Measurements from ENCODE around the gene NELL1.

NELL1 gene

DNA sequence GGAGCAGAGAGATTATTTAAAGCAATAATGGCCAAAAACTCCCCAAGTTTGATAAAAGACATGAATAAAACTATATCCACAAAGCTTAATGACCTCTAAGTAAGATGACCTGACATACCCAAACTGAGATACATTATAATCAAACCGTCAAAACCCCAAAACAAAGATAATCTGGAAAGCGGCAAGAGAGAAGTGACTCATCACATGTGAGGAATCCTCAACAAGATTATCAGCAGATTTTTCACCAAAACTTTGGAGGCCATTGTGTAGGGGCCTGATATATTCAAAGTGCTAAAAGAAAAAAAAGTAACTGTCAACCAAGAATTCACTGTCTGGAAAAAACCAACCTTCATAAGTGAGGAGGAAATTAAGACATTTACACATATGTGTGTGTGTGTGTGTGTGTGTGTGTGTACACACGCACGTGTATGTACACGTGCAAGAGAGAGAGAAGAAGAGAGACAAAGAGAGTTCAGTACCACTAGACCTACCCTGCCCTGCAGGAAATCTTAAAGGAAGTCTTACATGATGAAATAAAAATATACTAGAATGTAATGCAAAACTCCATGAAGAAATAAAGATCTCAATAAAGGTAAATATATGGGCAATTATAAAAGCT is 752.4 kb downstream of the NELL1 start:
- DNase-seq (ENCODE audit: low read depth) = no peak

DNA sequence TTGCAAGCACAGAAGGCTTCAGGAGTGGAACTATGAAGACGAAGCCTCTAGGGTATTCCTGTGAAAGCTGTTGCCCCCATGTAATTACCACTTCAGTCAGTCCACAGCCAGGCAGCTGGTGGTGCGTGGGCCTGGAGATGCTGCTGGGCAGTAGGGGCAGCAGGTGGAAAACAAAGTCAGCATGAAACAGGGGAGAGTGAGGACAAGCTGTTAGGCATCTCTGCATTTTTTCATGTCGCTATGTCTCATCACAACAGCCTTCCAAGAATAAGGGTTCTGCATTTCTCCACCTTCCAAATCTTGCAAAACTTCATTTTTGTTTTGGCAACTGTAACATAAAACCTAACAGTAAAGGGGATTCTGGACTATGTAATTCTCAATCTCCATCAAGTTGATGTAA is 757.5 kb downstream of the NELL1 start:
- no peak for DNase-seq (ENCODE audit: low read depth)

DNA sequence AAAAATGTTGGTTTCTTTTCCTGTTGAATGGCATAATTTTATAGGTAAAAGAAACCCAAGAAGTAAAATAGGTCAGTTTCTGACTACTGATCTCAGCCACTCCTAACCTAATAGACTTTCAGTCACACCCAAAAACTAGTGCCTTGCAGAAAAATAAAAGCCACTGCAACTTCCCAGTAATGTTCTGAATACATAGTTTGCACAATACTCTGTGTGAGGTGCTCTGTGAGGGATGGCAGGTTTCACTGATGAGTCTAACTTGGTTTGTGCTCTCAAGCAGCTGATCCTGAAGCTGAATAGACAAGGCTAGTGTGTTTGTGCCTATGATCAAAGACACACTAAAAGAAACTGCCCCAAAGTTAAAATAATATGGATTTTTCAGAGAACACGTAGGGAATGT is 758.3 kb downstream of the NELL1 start:
- no peak for DNase-seq (ENCODE audit: low read depth)

DNA sequence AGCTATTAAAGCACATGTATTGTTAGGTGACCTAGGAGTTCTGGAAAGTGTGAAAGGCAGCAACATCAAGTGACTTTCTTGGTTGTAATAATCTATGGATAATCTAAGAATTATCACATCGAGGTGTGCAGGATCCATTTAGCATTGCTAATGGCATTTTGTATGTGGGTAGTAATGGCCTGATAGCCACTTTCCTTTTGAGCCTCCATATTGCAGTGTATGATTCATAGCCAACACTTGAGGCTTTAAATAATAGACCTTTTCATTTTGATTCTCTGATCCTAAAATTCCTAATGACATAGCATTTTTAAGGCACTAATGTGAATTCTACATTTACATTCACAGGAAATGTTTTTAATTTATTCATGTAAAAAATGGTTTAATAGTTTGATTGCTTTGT is 759.4 kb downstream of the NELL1 start:
- DNase-seq (ENCODE audit: low read depth) = no peak

DNA sequence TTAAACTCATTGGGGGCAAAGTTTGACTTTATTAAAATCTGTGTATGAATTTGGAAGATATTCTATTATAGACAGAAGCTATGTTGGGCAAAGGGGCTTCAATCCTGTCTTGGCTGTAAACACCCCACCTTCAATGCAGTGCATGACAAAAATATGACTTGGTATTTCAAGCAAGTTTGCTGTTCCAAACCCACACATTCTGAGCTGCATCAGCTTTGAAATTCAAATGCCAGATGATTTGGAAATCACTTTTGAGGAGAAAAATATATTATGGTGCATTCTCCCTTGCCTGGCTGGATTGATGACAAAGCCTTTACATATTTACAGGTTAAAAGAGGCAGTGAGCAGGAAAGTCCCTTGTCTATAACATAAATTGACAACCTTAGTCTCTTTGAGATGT is 760.0 kb downstream of the NELL1 start:
- DNase-seq (ENCODE audit: low read depth) = no peak

DNA sequence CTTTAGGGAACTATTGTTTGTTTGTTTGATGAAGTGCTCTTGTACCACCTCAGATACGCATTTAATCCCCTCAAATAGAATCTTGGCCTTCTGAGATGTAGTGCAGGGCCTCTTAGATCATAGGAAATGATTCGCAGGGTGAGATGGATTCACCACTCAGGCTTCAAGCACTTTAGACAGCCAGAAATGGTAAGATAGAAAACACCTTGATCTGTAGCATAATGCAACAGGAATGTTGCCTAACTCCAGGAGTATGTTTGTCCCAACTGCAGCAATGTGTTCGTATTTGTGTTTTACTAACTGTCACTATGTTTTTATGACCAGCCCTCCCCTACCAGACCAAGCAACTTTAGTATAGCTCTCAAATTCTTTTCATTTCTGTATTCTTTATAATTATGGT is 761.2 kb downstream of the NELL1 start:
- DNase-seq (ENCODE audit: low read depth) = no peak

DNA sequence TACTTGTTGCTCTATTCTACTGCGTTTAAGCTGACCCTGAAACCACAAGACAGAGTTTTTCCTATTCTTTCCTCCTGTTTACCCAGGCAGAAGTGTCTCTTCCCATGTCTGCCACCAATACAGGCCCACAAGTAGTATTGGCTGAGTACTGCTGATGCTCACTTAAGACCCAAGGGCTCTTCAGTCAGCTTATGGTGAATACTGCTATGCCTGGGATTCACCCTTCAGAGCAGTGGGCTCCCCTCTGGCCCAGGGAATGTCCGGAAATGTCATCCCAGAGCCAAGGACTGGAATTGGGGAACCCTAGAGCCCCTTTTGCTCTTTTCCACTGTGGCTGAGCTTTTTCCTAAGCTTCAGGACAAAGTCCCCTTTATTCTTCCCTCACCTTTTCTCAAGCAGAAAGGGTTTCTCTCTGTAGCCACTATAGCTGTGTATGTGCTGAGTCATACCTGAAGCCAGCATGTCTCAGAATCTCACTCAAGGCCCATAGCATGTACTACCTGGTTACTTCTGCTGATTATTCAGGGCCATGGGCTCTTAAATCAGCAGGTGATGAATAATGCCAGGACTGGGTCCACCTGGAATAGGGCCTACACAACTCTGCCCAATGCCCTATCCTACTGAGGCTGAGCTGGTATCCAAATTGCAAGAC is 777.7 kb downstream of the NELL1 start:
- DNase-seq (ENCODE audit: low read depth) = no peak

DNA sequence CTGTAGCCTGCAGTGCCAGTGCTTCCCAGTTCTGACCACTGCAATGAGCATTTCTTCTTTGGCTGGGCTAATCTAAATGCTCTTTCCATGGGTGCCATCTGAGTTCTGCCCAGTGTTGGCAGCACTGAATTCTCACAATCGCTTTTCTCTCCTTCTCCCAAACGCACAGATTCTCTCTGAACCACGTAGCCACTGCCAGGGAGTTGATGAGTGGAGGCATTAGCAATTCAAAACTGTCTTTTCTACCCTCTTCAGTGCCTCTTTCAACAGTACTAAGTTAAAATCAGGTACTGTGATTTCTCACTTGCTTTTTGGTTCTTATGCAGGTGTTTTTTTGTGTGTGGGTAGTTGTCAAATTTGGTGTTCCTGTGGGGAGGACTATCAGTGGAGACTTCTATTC is 778.5 kb downstream of the NELL1 start:
- no peak for DNase-seq (ENCODE audit: low read depth)

DNA sequence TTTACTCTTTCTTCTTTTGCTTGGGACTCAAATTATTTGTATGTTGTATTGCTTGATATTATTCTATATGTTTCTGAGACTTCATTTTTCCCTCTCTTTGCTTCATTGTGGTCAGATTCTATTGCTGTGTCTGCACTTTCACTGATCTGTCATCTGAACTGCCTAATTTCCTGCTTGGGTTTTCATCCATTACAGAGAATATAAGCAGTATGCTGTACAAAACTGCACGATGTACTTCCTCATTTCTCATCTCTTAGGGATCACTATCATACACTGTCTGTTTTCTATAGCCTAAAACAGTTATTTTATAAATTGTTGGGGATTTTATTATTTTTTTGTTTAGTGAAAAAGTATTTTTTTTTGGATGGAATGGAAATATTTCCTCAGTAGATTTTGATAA is 786.8 kb downstream of the NELL1 start:
- DNase-seq (ENCODE audit: low read depth) = no peak

DNA sequence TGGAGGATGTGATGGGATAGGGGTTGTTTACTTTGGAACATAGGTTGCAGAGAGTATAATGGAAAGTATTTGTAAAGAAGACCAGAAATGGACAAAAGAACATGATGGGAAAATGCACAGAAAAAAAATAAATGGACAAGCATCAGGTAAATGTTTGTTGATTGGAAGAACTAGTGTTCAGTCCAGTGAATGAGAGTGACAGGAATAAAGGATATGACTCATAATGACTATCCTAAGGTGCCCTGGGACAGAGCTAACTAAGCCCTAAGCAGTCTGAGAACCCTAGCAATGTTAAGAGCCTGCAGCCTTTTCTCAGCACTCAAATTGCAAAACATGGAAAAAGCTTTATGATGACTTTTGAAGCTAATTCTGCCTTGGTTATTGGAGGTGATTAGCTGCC is 790.7 kb downstream of the NELL1 start:
- DNase-seq (ENCODE audit: low read depth) = no peak

DNA sequence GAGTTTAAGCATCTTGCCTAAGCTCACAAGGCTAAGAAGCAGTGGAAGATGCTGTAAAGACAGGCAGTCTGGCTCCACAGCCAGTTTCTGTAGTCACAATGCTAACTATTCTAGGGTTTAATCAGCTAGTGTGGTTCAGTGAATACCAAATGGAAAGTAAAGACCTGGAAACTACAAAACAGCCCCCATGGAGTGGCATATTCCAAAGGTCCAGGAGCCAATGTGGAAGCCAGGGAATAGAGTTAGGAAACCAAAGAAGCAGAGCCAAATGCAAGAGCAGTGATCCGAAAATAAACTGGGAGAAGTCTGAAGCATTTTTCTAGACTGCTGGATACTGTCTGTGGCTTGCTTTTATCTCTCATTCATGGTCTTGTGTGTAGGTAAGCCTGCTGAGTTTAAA is 792.3 kb downstream of the NELL1 start:
- DNase-seq (ENCODE audit: low read depth) = no peak

DNA sequence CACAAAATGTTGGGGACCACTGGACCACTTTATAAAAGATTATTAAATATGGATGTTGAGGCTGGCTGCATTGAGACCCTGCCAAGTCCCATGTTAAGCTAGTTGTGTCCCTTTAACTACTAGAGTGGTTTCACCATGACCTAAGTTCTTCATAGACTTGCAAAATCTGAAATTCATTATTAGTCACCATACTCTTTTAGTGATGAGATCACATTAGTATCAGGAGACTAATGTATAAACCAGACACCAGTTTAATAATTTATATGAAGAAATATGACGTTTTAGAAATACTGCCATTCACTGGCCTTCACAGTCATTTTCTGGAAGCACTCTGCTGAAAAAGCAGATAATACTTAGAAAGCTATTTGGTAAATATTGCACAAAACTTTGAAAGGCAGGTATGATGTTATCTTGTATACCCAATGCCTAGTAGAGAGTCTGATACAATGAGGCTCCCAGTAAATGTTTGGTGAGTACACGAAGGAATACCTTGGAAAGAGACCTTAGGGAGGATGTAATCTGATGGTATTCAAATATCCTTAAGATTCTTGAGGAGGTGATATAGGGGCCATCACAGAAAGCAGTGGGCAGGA is 795.3 kb downstream of the NELL1 start:
- no peak for DNase-seq (ENCODE audit: low read depth)

DNA sequence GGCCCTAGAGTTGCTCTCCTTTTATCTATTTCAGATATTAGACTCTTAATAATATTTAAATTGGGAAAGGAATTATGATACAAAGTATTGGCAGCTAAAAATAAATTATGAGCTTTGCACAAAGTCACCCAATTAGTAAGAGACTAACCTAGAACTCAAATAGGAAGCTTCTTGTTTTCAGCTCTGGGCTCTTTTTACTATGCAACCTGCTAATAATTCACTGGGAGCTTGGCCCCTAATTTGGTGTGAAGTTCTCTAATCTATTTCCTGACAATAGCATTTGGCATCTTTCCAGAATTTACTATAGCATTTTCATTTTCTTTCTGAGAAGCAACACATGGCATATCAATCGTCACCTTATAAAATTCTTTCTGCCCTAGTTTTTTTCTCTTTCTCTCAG is 795.8 kb downstream of the NELL1 start:
- DNase-seq (ENCODE audit: low read depth) = no peak

DNA sequence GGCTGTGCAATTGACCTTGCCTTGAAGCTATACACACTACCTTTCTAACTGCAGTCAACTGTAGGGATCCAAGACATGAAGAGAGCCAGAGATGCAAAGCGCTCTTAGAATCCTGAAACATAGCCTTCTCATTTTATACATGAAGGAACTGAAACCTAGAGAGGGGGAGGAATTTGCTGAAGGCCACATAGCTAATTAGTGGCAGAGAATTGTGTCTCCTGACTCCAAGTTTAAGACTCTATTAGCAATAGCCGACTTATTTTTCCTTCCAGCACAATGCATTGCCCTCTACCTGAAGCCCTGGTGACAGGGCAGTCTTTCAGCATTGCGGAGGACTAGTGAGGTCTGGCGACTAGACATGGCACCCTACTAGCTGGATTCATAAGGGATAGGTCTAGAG is 796.5 kb downstream of the NELL1 start:
- DNase-seq (ENCODE audit: low read depth) = no peak

DNA sequence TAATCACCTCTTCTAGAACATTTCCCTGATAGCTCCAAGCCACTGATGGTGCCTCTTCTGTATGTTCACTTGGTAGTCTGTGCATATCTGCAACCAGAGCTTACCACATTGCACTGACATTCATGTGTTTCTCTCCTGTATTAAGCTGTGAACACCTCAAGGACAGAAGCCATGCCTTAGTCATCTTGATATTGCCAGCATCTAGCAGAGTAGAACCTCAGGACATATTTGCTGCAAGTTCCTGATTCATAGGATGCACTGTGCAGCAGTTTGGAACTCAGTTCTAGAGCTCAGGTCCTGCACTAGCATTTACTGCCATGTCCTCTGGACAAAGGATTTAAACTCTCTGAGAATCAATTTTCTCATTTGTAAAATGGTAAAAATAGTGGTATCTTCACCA is 801.1 kb downstream of the NELL1 start:
- DNase-seq (ENCODE audit: low read depth) = no peak

DNA sequence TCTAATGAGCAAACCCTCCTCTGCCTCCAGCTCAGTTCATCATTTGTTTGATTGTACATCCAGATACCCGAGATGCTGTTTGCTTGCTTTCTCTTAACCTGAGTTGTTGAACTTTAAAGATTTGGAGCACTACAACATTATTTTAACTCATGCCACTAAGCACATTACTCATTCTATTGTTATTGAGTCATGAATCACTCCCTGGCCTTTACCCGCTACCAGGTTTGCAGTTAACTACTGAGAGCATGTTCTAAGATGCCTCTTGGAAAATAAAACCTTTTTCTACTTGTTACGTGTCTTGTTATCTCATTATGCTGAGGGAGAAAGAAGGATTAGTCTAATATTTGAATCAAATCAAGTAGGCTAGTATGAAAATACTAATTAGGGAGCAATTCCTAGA is 802.9 kb downstream of the NELL1 start:
- DNase-seq (ENCODE audit: low read depth) = no peak

DNA sequence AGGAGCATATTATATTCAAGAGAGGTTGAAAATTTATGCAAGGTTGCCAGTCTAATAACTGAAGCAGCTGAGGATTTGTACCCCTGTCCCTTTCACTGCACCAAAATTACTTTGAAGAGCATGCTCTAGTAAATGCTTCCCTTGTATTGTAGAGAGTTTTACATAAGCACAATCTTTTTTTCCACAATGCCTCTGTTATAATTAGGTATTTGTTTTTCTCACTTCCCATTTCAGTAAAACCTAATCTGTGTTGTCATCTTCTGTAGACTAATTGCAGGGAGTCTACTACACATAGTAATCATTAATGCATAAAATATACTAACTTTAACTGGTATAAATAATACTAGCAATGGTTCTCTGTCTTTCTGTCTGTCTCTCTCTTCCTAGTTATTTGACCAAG is 805.1 kb downstream of the NELL1 start:
- DNase-seq (ENCODE audit: low read depth) = no peak

DNA sequence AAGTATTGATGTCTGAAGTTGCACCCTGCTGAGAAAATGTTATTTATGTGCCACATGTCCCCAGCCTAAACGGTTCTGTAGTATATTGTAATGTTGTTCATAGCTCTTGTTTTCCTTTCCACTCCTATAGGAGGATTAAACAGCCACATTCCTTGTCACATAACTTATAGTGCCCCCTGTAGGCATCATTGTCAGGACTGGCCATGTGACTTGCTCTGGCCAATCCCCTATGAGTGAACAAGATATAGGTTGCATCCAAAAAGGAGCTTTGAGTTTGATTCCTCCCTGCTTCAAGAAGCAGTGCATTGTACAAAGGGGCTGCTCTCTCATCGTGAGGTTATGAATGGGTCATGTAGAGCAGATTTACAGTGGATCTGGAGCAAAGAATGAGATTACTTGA is 805.9 kb downstream of the NELL1 start:
- no peak for DNase-seq (ENCODE audit: low read depth)

DNA sequence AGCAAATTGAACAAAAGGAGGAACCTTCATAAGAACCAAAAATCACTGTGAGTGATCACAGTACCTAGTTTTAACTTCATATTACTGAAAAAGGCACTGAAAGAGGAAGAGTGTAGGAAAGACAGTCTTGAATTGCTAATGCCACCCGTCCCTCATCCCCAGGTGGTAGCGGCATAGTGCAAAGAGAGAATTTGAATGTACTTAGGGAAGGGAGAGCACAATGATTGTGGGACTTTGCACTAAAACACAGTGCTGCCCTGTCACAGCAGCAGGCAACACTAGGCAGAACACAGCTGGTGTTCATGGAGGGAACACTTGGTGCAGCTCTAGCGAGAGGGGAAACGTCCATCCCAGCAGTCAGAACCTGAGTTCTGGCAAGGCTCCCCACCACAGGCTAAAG is 807.2 kb downstream of the NELL1 start:
- DNase-seq (ENCODE audit: low read depth) = no peak

DNA sequence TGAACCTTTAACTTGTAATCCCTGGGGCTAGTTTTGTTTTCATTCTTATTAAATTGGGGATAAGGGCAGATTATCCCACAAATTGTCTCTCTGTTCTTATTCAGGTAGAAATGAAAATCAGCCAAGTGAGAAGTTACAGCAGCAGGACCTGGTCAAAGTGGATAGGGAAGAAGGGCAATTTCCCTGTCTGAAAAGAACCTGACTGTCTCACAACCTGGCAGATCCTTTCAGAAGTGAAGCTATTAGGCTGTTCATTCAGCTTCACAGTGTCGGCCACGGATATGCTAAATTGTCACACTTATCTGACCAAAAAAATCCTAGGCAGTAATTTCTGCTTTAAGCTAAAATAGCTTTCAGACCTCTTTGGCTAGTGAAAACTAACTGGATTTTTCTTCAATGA is 810.9 kb downstream of the NELL1 start:
- no peak for DNase-seq (ENCODE audit: low read depth)

DNA sequence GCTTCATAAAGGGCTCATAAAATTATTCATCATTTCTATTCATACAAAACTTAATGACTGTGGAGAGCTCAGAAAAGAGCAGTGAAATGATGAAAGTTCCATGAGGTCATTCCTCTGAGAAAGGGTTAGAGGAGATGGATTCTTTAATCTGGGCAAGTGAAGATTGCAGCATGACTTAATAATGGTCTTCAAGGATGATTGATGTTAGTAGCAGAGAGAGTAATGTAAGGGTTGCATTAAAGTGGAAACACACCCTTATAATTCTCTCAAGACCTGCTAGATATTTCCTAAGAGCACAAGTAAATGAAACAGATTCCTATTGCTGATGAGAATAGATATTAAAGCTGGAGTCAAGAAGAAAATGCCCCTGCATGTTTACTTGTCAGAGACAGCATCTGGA is 811.9 kb downstream of the NELL1 start:
- DNase-seq (ENCODE audit: low read depth) = no peak

DNA sequence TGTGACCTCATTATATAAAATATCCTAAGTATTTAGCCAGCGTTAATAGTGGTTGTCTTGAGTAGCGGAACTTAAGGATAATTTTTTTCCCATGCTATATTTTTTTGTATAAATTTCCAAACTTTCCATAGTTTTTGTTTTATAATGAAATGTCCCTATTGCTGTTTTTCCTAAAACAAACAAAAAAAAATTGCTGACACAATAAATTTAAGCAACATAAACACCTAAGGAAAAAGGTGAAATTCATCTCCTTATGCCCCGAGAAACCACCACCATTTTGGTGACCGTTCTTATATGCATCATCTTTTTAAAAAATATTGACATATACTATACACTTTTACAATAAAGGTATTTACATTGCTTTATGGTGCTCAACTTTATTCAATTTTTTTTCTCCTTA is 814.7 kb downstream of the NELL1 start:
- no peak for DNase-seq (ENCODE audit: low read depth)

DNA sequence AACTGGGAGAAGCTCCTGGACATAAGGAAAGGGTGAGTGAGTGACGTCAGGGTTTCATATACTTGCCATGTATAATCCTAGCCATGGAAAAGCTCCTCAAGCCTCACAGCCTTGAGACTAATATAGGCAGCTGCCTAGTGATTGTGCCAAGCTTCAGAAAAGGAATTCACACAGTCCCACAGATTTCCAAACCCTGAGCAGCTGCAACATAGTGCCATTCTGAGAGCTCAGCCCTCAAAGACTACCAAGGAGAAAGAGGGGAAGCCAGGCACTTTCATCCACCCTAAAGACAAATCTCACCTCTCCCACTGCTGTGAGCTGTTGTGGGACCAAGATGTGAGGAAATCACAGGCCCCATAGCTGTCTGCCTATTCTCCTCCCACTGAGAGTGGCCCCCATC is 815.6 kb downstream of the NELL1 start:
- no peak for DNase-seq (ENCODE audit: low read depth)

DNA sequence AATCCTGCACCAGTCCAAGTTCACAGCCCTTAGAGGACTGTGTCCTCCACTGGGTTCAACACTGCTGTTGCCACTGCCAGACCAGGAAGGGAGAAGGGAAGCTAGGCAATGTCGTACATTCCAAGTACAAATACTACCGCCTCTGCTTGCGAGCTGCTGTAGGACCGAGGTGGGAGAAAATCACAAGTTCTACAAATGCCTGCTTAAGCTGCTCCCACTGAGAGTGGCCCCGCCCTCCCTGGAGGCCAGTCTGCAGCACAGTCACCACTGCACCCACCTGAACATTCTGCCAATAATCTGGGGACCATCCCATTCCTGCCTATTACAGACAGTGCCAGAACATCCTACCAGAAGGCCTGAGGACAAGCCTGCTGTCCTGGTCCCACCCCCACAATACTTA is 816.0 kb downstream of the NELL1 start:
- DNase-seq (ENCODE audit: low read depth) = no peak
